ENCODE data around the gene FAM20C.

Gene FAM20C

GRCh38 chr7:157771-158625 lies 34.4 kb upstream of the FAM20C start:
- no peak for DNase-seq
- in situ Hi-C loops (cut with MboI; ENCODE audit: low pct_unique_long_range_greater_than_20kb, low sequenced_read_pairs): no loop called here

- no peak for DNase-seq
- in situ Hi-C loops (cut with MboI; ENCODE audit: low pct_unique_long_range_greater_than_20kb, low sequenced_read_pairs): no loop called here
Observed at GRCh38 chr7:158771-159170, 33.6 kb upstream of the FAM20C start.

- DNase-seq: no peak
- in situ Hi-C loops (cut with MboI; ENCODE audit: low pct_unique_long_range_greater_than_20kb, low sequenced_read_pairs): no loop called here
Observed at GRCh38 chr7:159370-160270, 32.8 kb upstream of the FAM20C start.

- DNase-seq: no peak
- in situ Hi-C loops (cut with MboI; ENCODE audit: low pct_unique_long_range_greater_than_20kb, low sequenced_read_pairs): no loop called here
Observed at GRCh38 chr7:160958-161725, 31.2 kb upstream of the FAM20C start.

GRCh38 chr7:162632-163297 lies 29.6 kb upstream of the FAM20C start:
- DNase-seq: no peak
- in situ Hi-C loops (cut with MboI; ENCODE audit: low pct_unique_long_range_greater_than_20kb, low sequenced_read_pairs): no loop called here

GRCh38 chr7:163298-163695 lies 29.1 kb upstream of the FAM20C start:
- no peak for DNase-seq
- in situ Hi-C loops (cut with MboI; ENCODE audit: low pct_unique_long_range_greater_than_20kb, low sequenced_read_pairs): no loop called here

GRCh38 chr7:163971-164881 lies 28.1 kb upstream of the FAM20C start:
- in situ Hi-C loops (cut with MboI; ENCODE audit: low pct_unique_long_range_greater_than_20kb, low sequenced_read_pairs): no loop called here
- no peak for DNase-seq

GRCh38 chr7:164882-165660 lies 27.3 kb upstream of the FAM20C start:
- no peak for DNase-seq
- in situ Hi-C loops (cut with MboI; ENCODE audit: low pct_unique_long_range_greater_than_20kb, low sequenced_read_pairs): no loop called here

GRCh38 chr7:165661-166337 lies 26.6 kb upstream of the FAM20C start:
- DNase-seq: no peak
- in situ Hi-C loops (cut with MboI; ENCODE audit: low pct_unique_long_range_greater_than_20kb, low sequenced_read_pairs): no loop called here

GRCh38 chr7:166338-167060 lies 25.9 kb upstream of the FAM20C start:
- DNase-seq: peak; percentile 25
- in situ Hi-C loops (cut with MboI; ENCODE audit: low pct_unique_long_range_greater_than_20kb, low sequenced_read_pairs): no loop called here

- in situ Hi-C loops (cut with MboI; ENCODE audit: low pct_unique_long_range_greater_than_20kb, low sequenced_read_pairs): no loop called here
- DNase-seq: no peak
Observed at GRCh38 chr7:167090-167855, 25.1 kb upstream of the FAM20C start.

GRCh38 chr7:167976-168791 lies 24.2 kb upstream of the FAM20C start:
- no peak for DNase-seq
- in situ Hi-C loops (cut with MboI; ENCODE audit: low pct_unique_long_range_greater_than_20kb, low sequenced_read_pairs): no loop called here

GRCh38 chr7:169276-170172 lies 22.8 kb upstream of the FAM20C start:
- in situ Hi-C loops (cut with MboI; ENCODE audit: low pct_unique_long_range_greater_than_20kb, low sequenced_read_pairs): no loop called here

More at GRCh38 chr7:169276-170172, 22.8 kb upstream of the FAM20C start:
- no peak for DNase-seq
